ENCODE data around the gene TACC3.
A peak's percentile ranks its signal among the peaks of the same experiment; 100 is the strongest.

The TACC3 gene

DNA sequence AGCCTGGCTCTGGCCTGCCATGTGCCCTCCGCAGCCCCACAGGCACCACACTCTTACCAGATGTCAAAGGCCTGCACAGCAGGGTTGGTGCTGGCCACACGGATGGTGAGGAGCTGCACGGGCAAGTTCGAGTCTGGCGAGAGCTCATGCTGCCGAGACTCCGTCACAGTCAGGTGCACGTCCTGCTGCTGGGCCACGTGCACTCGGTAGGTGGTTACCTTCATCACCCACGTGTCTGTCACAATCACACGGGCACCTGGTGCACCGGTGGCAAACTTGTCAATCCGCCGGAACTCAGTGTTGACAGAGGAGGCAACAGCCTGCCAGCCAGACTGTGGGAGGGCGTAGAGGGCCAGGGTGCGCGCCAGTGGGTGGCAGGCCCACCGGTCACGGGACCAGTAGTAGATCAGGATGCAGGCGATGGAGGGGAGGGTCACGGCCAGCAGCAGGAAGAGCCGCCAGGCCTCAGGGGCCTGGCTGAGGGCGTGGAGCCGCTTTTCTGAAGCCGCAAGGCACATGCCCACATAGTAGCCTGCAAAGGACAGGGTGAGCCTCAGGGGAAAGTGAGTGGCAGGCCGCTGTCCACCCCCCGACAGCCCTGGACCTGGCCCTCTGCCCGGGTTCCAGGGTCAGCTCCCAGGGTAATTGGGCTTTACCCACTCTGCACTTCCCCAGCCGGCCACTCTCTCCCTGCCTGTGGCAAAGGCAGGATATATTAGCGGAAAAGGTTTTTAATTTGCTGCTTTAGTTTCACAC, 3.0 kb upstream of the TACC3 start:
- peak overlapping the region; percentile 9 for H3K27ac ChIP-seq
- H3K4me1 ChIP-seq (ENCODE audit: control insufficient read depth in 1 of 2, insufficient read depth in 1 of 2, low read depth in 1 of 2, low read length in 1 of 2) = peaks cover 66 to 75% of the 10 kb centered on the region in 2 experiments
- H3K27me3 ChIP-seq = no peaks in the 10 kb centered on the region
- no peak overlapping the region for H3K4me3 ChIP-seq (ENCODE audit: low read depth in 1 of 2, low read length in 1 of 2)
- H3K36me3 ChIP-seq = peaks cover 21% of the 10 kb centered on the region
- H3K9me3 ChIP-seq = no peaks in the 10 kb centered on the region
- TF ChIP-seq CTCF (IDR thresholded peaks at IDR 0.05) = no peak

- TF ChIP-seq CTCF (IDR thresholded peaks at IDR 0.05) = peak; percentile 6
- Histone ChIP-seq H3K36me3 (peaks cover 24% of the 10 kb centered on the region), H3K9me3 (no peaks in the 10 kb centered on the region), H3K27me3 (no peaks in the 10 kb centered on the region), H3K27ac (peak overlapping the region; percentile 98), H3K4me3 (ENCODE audit: low read depth in 1 of 2, low read length in 1 of 2) (peak overlapping the region; percentile 82 to 90), H3K4me1 (ENCODE audit: control insufficient read depth in 1 of 2, insufficient read depth in 1 of 2, low read depth in 1 of 2, low read length in 1 of 2) (peaks cover 66 to 74% of the 10 kb centered on the region in 2 experiments)
Measured at GRCh38 chr4:1720163-1720983, 948 bp upstream of the TACC3 start.

GRCh38 chr4:1721666-1722550, 587 bp downstream of the TACC3 start:
- no peak for TF ChIP-seq CTCF (IDR thresholded peaks at IDR 0.05)
- Histone ChIP-seq H3K27ac (peak overlapping the region; percentile 98), H3K4me1 (ENCODE audit: control insufficient read depth in 1 of 2, insufficient read depth in 1 of 2, low read depth in 1 of 2, low read length in 1 of 2) (peaks cover 72 to 78% of the 10 kb centered on the region in 2 experiments)

DNA sequence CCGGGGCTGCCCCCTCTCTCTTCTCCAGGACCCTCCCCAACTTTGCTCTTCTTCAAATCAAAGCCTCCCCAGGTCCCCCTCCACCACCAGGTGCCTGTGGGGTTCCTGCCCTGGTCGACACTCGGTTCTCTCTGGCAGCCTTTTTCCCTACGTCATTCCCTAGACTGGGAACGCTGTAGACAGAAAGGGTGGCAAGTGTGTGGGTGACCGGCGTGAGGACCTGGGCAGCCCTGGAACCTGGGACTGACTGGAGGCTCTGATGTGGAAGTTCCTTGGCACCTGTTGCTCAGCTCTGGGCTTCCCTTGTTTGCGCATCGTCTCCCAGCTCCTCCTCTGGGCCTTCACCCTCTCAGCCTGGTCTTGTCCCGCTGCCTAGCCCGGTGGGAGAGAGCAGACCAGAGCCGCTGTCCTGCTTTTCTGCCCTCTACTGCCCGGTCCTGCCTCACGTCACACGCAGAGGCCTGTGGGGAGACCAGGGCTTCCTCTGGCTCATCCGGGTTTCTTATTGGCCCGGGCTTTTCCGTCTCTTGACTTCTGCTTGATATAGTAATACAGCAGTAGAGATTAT, 1.3 kb downstream of the TACC3 start:
- Histone ChIP-seq H3K9me3 (no peaks in the 10 kb centered on the region), H3K4me3 (ENCODE audit: low read depth in 1 of 2, low read length in 1 of 2) (peak overlapping the region; percentile 82 to 90), H3K27ac (peak overlapping the region; percentile 98), H3K36me3 (peaks cover 18% of the 10 kb centered on the region), H3K4me1 (ENCODE audit: control insufficient read depth in 1 of 2, insufficient read depth in 1 of 2, low read depth in 1 of 2, low read length in 1 of 2) (peaks cover 79 to 85% of the 10 kb centered on the region in 2 experiments), H3K27me3 (no peaks in the 10 kb centered on the region)
- TF ChIP-seq CTCF (IDR thresholded peaks at IDR 0.05) = no peak

More at GRCh38 chr4:1721666-1722550, 587 bp downstream of the TACC3 start:
- H3K27me3 ChIP-seq = no peaks in the 10 kb centered on the region
- peaks cover 26% of the 10 kb centered on the region for H3K36me3 ChIP-seq
- H3K4me3 ChIP-seq (ENCODE audit: low read depth in 1 of 2, low read length in 1 of 2) = peak overlapping the region; percentile 82 to 90
- H3K9me3 ChIP-seq = no peaks in the 10 kb centered on the region

All from neutrophil (primary cell).